Measurements from ENCODE around the gene KIAA0513.

GRCh38 chr16:85017151-85017550 is 10.4 kb upstream of the KIAA0513 start:
- no peak for TF ChIP-seq CTCF (optimal IDR thresholded peaks at IDR 0.05 in 1 of 3, IDR thresholded peaks at IDR 0.05 in 1 of 3, conservative IDR thresholded peaks at IDR 0.05 in 1 of 3; ENCODE audit: extremely low read depth in 1 of 3, insufficient read depth in 2 of 3, low read length in 3 of 3)
- no peak for TF ChIP-seq EZH2 (IDR thresholded peaks at IDR 0.05; ENCODE audit: low read length)
